Stomach (tissue), 9 donors: ENCODE data around the gene TFDP2. TPM values are rescaled to one million over a fixed set of nuclear protein-coding genes. Genes with fewer than 3 reads are reported as not detected.
A peak's percentile ranks its signal among the peaks of the same experiment; 100 is the strongest.
"Not testable (repeated sequence)": the region's sequence is repeated elsewhere in the genome, so short reads cannot be mapped to it uniquely, and the experiment has no call there.

Experiments used
- DNase-seq, 2 donors: peaks; one replicate each; pipeline versions ENCODE4 v3.0.0 to v3.0.0-alpha.2; 2013 to 2019
- H3K27ac ChIP-seq, 5 donors: fragments of 200-600 bp in 4 of 5; sonication (generic) in 4 of 5; one replicate each; pipeline ENCODE4 v1.5.1; 2013 to 2019; ENCODE audit warnings: mild to moderate bottlenecking in 1 of 5, moderate library complexity in 1 of 5
- H3K27me3 ChIP-seq, 3 donors: fragments of 200-600 bp; sonication (generic); one replicate each; pipeline ENCODE4 v1.5.1; 2017 to 2019; ENCODE audit warnings: mixed run types in 1 of 3
- H3K36me3 ChIP-seq, 4 donors: fragments of 200-600 bp; sonication (generic); 1 replicate in 3 of 4; 2 replicates in 1 of 4; pipeline ENCODE4 v1.5.1; 2016 to 2019
- H3K4me1 ChIP-seq, 4 donors: fragments of 200-600 bp; sonication (generic); one replicate each; pipeline ENCODE4 v1.5.1; 2016 to 2019
- H3K4me3 ChIP-seq, 4 donors: fragments of 200-600 bp; sonication (generic) in 3 of 4; one replicate each; pipeline ENCODE4 v1.5.1; 2016 to 2019; ENCODE audit warnings: mild to moderate bottlenecking in 1 of 4
- H3K9me3 ChIP-seq, 4 donors: fragments of 200-600 bp; sonication (generic); one replicate each; pipeline ENCODE4 v1.5.1; 2016 to 2019
- CTCF ChIP-seq, 7 experiments: fragments of 450-650 bp in 4 of 7; fragments of 200-600 bp in 3 of 7; sonication (generic) in 3 of 7; IDR thresholded peaks; one replicate each; pipeline ENCODE4 v1.5.1; 2016 to 2019; ENCODE audit warnings: antibody characterized with exemption in 7 of 7, control low read depth in 2 of 7, mild to moderate bottlenecking in 1 of 7
- EP300 ChIP-seq: sonication (generic); formaldehyde crosslinking; IDR thresholded peaks from one replicate; pipeline ENCODE4 v1.6.1; 2017; ENCODE audit warnings: antibody characterized with exemption
- POLR2A ChIP-seq, 4 donors: fragments of 450-650 bp; IDR thresholded peaks; one replicate each; pipeline ENCODE4 v1.6.1; 2016; ENCODE audit warnings: antibody characterized with exemption in 4 of 4, control low read depth in 2 of 4, mild to moderate bottlenecking in 1 of 4, moderate library complexity in 1 of 4
- POLR2AphosphoS5 ChIP-seq, 3 donors: sonication (generic); formaldehyde crosslinking; IDR thresholded peaks; one replicate each; pipeline ENCODE4 v1.6.1; 2016; ENCODE audit warnings: antibody characterized with exemption in 3 of 3
- WGBS, 5 donors: extraction: QIAGEN DNeasy Blood & Tissue Kit in 3 of 5; methylation state at CpG; one replicate each; pipeline versions ENCODE4 v1.1.5 to v1.1.7; 2013 to 2018; 5-methylcytosine and 5-hydroxymethylcytosine counted together
- intact Hi-C: fragments of 100-400 bp; cut with DNase I; formaldehyde crosslinking; loops from one replicate; pipeline ENCODE4 v1.15.1; 2023; ENCODE audit warnings: low total_unique reads
- polyA plus RNA-seq, 3 donors: library from polyadenylated mRNA; stranded (reverse); fragments of 200-250 nt; gene quantifications; one replicate each; pipeline ENCODE4 v1.2.3, GENCODE V29; 2013
- total RNA-seq, 5 donors: library from RNA; depleted of rRNA; stranded (reverse); fragments of >200 nt; gene quantifications; one replicate each; pipeline versions ENCODE4 v1.1.0 to v1.2.3, GENCODE V29; 2014 to 2016
- donor health status: healthy with polysubstance abuse.
- donor health status: Bipolar disorder and iron deficiency.
- donor health status: healthy.

TFDP2 gene
- total and polyA plus RNA-seq, 8 donors = 8.7 to 180 (median 55.7) TPM

- Histone ChIP-seq H3K4me3 (no peak overlapping the region), H3K9me3 (no peaks in the 10 kb centered on the region), H3K4me1 (no peaks in the 10 kb centered on the region), H3K27me3 (no peaks in the 10 kb centered on the region), H3K36me3 (peaks cover 3 to 76% (median 29%) of the 10 kb centered on the region in 4 donors), H3K27ac (no peak overlapping the region)
- intact Hi-C loops = loop anchor here (10.0 kb wide), 1 partner anchor 181 kb away; the partner anchor contains the start of gene RNF7
- TF ChIP-seq POLR2A (IDR thresholded peaks at IDR 0.05) (no peak), CTCF (IDR thresholded peaks at IDR 0.05) (no peak), POLR2AphosphoS5 (IDR thresholded peaks at IDR 0.05) (no peak), EP300 (no peak)
- 77 to 80% (median 78%) methylated on average over 2 of the region's 2 CpGs for WGBS, 5 donors
- DNase-seq = no peak
Measured at GRCh38 chr3:141915766-141916165, 233.6 kb downstream of the TFDP2 start.

GRCh38 chr3:141915016-141915415 is 234.3 kb downstream of the TFDP2 start:
- intact Hi-C loops = loop anchor here (10.0 kb wide), 1 partner anchor 180 kb away; the partner anchor contains the start of gene RNF7
- Histone ChIP-seq H3K27ac (no peak overlapping the region), H3K4me1 (no peaks in the 10 kb centered on the region), H3K27me3 (no peaks in the 10 kb centered on the region), H3K9me3 (no peaks in the 10 kb centered on the region), H3K36me3 (peaks cover 3 to 71% (median 29%) of the 10 kb centered on the region in 4 donors), H3K4me3 (no peak overlapping the region)
- 87 to 93% (median 90%) methylated on average over 5 of the region's 5 CpGs for WGBS, 5 donors
- DNase-seq = no peak
- TF ChIP-seq POLR2A (IDR thresholded peaks at IDR 0.05) (no peak), EP300 (no peak), POLR2AphosphoS5 (IDR thresholded peaks at IDR 0.05) (no peak), CTCF (IDR thresholded peaks at IDR 0.05) (no peak)

GRCh38 chr3:141914311-141914710 is 235.0 kb downstream of the TFDP2 start:
- Histone ChIP-seq H3K9me3 (no peaks in the 10 kb centered on the region), H3K27me3 (no peaks in the 10 kb centered on the region), H3K4me3 (no peak overlapping the region), H3K4me1 (no peaks in the 10 kb centered on the region), H3K27ac (no peak overlapping the region), H3K36me3 (peaks cover 3 to 71% (median 33%) of the 10 kb centered on the region in 4 donors)
- TF ChIP-seq POLR2AphosphoS5 (IDR thresholded peaks at IDR 0.05) (no peak), POLR2A (IDR thresholded peaks at IDR 0.05) (no peak), EP300 (no peak), CTCF (IDR thresholded peaks at IDR 0.05) (no peak)
- 82 to 93% (median 90%) methylated on average over 4 of the region's 4 CpGs for WGBS, 5 donors
- DNase-seq = no peak
- intact Hi-C loops = loop anchor here (10.0 kb wide), 1 partner anchor 180 kb away; the partner anchor contains the start of gene RNF7

DNA sequence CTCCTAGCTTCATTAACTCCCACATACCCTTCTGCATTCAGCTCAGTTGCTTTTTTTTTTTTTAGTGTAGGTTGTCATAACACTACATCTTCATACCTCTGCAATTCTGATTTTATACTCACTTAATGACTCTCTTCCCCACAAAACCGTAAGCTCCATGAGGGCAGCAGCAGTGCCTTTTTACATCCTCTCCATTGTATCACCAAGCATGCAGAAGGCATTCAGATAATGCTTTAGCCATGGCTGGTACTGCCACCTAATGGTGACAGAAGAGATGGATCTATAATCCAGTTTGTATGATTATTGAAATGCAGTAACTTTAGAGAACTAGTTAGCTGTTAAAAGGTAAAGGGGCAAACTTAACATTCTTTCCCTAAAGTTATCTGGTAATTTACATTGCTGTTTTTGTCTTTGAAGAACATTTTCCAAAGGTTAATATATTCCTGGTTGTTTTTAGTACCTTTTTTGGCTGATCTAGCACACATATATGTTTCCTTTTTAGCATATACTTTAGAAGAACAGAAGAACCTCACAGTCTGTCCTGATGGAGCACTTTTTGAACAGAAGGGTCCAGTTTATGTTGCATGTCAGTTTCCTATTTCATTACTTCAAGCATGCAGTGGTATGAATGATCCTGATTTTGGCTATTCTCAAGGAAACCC is 236.1 kb downstream of the TFDP2 start:
- Histone ChIP-seq H3K36me3 (peaks cover 10 to 75% (median 42%) of the 10 kb centered on the region in 4 donors), H3K27ac (no peak overlapping the region), H3K9me3 (no peaks in the 10 kb centered on the region), H3K4me3 (no peak overlapping the region), H3K27me3 (no peaks in the 10 kb centered on the region), H3K4me1 (no peaks in the 10 kb centered on the region)
- DNase-seq = peak in 1 of 2 donors; percentile 80
- TF ChIP-seq POLR2AphosphoS5 (IDR thresholded peaks at IDR 0.05) = peak in 1 of 3 donors; percentile 30
- TF ChIP-seq EP300 = no peak
- peak in 5 of 7 experiments; percentile 29 to 57 (median 51) for TF ChIP-seq CTCF (IDR thresholded peaks at IDR 0.05)
- intact Hi-C loops = loop anchor here (10.0 kb wide), 1 partner anchor 178 kb away; the partner anchor contains the start of gene RNF7
- WGBS, 5 donors = 17 to 41% (median 24%) methylated on average over 1 of the region's 1 CpG

DNA sequence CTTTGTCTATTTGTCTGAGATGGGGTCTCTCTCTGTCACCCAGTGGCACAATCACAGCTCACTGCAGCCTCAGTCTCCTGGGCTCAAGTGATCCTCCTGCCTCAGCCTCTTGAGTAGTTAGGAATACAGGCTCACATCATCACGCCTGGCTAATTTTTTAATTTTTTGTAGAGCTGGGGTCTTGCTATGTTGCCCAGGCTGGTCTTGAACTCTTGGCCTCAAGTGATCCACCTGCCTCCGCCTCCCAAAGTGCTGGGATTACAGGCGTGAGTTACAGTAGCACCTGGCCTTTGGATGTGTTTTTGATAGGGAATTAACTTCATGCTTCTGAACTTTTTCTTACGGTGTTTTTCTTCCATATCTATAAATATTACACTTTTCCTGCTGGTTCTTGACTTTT is 239.4 kb downstream of the TFDP2 start:
- not testable (repeated sequence) for H3K27me3 ChIP-seq, H3K4me1 ChIP-seq, DNase-seq, H3K27ac ChIP-seq, H3K4me3 ChIP-seq, H3K9me3 ChIP-seq
- 92 to 98% (median 95%) methylated on average over 4 of the region's 4 CpGs for WGBS, 5 donors
- intact Hi-C loops = loop anchor here (10.0 kb wide), 1 partner anchor 175 kb away; the partner anchor contains the start of gene RNF7
- peaks cover 9 to 83% (median 56%) of the 10 kb centered on the region in 4 donors for H3K36me3 ChIP-seq
